Measurements from ENCODE around the gene DHH.
"Not testable (repeated sequence)": the region's sequence is repeated elsewhere in the genome, so short reads cannot be mapped to it uniquely, and the experiment has no call there.

DHH gene

GRCh38 chr12:49094160-49094974, at the start of gene DHH:
Gene DHH (minus strand): TSS chr12:49094801. CDS start chr12:49094512, 289 bp downstream.
- DNase-seq (ENCODE audit: low read depth): no peak

- no peak for DNase-seq (ENCODE audit: low read depth)
Observed at GRCh38 chr12:49144384-49144783, 49.8 kb upstream of the DHH start.

- no peak for DNase-seq (ENCODE audit: low read depth)
Observed at GRCh38 chr12:49138999-49139398, 44.4 kb upstream of the DHH start.

DNA sequence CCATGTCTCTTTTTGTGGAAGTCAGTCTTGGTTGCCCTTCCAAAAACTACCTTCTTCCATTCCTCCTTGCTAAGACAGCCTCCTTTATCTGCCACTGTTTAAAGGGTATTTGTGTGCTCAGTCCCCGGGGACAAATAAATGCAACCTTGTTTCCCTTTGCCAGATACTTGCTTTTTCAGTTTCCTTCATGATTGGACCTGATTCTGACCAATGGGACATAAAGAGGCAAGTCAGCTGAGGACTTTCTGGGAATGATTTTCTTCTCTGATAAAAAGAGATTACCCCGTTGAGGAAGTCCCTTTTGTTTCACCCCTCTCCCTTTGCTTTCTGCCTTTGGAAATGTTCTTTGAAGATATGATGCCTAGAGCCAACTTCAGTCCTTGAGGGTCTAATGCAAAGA, 44.0 kb upstream of the DHH start:
- no peak for DNase-seq (ENCODE audit: low read depth)

GRCh38 chr12:49137476-49137875, 42.9 kb upstream of the DHH start:
- no peak for DNase-seq (ENCODE audit: low read depth)

DNA sequence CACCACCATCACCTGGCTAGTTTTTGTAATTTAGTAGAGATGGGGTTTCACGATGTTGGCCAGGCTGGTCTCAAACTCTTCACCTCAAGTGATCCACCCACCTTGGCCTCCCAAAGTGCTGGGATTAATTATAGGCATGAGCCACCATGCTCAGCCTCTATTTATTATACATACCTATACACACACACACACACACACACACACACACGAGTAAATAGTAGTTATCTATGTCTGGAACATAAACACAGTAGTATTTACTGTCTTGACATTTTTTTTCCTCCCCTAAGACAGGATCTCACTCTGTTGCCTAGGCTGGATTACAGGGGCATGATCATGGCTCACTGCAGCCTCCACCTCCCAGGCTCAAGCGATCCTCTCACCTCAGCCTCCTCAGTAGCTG, 42.4 kb upstream of the DHH start:
- DNase-seq (ENCODE audit: low read depth): not testable (repeated sequence)

DNA sequence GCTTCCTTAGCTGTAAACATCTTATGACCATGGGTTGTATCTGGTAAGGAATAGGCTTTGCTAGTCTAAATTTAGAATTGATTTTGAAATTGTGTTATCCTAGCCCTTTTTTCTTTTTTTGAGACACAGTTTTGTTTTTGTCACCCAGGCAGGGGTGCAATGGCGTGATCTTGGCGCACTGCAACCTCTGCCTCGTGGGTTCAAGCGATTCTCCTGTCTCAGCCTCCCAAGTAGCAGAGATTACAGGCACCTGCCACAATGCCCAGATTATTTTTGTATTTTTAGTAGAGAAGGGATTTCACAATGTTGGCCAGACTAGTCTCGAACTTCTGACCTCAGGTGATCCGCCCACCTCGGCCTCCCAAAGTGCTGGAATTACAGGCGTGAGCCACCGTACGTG, 39.0 kb upstream of the DHH start:
- DNase-seq (ENCODE audit: low read depth): no peak

- DNase-seq (ENCODE audit: low read depth): no peak
Observed at GRCh38 chr12:49133014-49133413, 38.4 kb upstream of the DHH start.

GRCh38 chr12:49131894-49132461, 37.4 kb upstream of the DHH start:
- DNase-seq (ENCODE audit: low read depth): no peak

- DNase-seq (ENCODE audit: low read depth): peak; percentile 94
Observed at GRCh38 chr12:49131051-49131893, 36.7 kb upstream of the DHH start, which contains the start of gene TUBA1B. Gene TUBA1B (minus strand): TSS chr12:49131395. CDS start chr12:49131300, 95 bp downstream.

- peak; percentile 84 for DNase-seq (ENCODE audit: low read depth)
Observed at GRCh38 chr12:49130151-49131050, 35.8 kb upstream of the DHH start.

- no peak for DNase-seq (ENCODE audit: low read depth)
Observed at GRCh38 chr12:49129332-49130150, 34.9 kb upstream of the DHH start.

GRCh38 chr12:49127971-49128370, 33.4 kb upstream of the DHH start:
- DNase-seq (ENCODE audit: low read depth): not testable (repeated sequence)

DNA sequence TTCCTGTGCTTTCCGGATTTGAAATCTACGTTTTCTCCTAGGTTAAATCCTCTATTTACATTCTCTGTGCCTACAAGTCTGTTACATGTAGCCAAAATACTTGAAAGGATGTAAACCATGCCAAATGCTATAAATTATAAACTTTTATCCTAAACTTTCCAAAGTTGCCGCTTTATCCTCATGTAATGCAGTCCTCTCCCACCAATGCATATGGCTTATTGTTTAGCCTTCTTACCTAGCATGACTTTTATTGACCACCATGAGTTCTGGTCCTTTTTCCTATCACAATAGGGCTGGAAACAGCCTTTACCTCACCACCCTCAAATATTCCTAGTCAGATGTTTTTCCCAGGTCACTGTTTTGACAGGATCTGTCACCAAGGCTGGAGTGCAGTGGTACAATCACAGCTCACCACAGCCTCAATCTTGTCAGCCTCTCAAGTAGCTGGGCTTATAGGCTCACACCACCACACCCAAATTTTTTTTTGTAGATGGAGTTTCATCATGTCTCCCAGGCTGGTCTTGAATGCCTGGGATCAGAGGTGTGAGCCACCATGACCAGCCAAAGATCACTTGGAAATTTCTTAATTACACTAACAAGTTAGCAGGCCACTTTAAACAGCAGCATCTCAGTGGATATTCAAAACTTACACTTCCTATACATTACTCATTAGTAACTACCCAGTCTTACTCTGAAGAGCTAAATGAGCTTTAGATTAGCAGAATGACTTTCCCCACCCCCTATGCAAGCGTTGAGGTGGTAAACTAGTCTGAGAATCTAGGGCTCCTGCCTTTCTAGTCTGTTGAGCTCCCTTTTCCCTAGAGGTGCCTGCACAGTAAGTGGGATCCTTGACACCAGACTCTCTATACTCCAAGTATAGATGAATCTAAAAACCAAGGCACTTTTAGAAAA, 32.5 kb upstream of the DHH start:
- DNase-seq (ENCODE audit: low read depth): no peak

DNA sequence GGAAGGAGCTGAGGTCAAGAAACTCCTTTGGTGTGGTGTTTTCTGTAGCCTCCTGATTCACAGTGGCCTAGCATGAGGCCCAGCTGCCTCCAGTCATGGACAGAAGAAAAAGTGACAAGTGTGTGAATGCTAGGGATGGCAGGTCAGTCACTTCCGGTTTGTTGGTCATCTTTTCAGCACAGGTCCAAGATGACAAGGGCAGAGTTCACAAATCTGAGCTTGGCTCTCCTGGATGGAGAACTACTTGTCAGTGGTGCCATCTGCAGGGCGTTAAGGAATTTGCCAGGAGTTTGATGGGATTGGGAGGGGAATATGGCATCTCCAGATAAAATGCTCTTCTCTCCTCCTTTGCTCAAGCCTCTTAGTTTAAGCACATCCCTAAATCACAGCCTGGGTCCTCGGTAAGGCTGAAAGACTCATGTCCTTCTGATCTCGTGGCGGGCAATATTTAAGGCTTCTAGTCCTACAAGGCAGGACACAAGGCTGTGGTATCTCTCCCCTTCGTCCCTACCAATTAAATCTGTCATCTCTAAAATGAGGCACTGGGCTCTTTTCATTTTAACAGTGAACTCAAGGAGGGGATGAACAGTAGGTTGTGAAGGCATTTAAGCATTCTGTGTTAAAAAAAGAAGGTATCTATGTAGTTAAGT, 26.6 kb upstream of the DHH start:
- no peak for DNase-seq (ENCODE audit: low read depth)

DNA sequence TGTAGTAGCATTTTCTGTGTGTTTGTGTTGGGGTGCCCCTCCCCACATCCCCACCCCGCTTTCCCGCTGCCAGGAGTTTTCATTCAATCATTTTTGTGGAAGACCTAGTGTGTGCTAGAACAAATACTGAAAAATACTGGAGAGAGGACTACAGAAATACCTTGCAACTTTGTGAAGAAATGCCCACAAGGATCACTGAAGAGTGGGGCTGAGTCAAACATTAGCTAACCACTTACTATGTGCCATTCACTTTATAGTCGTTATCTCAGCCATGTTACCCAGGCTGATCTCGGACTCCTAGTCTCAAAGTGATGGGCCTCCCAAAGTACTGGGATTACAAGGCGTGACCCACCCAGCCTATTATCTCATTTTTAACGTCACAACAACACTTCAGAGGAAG, 16.6 kb upstream of the DHH start:
- no peak for DNase-seq (ENCODE audit: low read depth)

DNA sequence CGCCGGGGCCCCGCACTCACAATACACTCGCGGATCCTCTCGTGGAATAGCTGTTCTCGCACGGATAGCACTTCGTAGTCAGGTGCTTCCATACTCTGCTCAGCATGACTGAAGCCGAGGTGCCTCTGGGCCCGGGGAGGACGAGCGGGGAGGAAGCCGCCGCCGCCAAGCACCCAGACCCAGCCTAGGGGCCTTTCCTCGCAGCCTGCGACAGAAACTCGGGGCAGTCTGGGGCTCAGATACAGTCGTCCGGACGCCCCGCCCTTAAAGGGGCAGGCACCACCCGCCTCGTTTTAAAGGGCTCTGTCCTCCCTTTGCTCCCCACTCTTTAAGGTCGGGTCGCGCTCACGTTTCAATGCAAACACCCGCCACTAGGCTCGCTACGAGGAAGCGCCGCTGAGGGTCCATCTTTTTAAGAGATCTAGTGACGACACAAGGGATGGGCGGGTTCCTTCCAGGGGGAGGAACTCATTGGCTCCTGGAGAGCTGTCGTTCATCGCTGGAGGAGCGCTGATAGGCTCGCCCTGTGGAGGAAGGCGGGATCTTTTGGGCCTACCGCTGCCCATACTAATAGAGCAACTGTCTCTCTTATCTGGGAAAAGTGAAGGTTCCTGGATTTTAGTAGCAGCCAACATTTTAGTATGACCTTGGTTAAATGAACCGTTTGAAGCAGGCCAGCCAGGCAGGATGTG, 16.0 kb upstream of the DHH start, which contains the start of gene LMBR1L:
TSS of gene LMBR1L (minus strand) at position 384 of the 692 bp plus-strand sequence. CDS start at position 92, 292 bp downstream.
- DNase-seq (ENCODE audit: low read depth): peak; percentile 96

Data from CMK (cell line).